Measurements from ENCODE around the gene TCEA3.

- TF ChIP-seq EP300 (IDR thresholded peaks at IDR 0.05) (no peak), CTCF (IDR thresholded peaks at IDR 0.05) (no peak)
Observed at GRCh38 chr1:23426828-23427227, 2.3 kb upstream of the TCEA3 start.

All from esophagus muscularis mucosa (tissue), 3 donors.